ENCODE measurements around the gene SLC27A5.

- no peak for TF ChIP-seq CTCF (conservative IDR thresholded peaks at IDR 0.05)
- no peak for TF ChIP-seq EZH2 (IDR thresholded peaks at IDR 0.05; ENCODE audit: low read depth)
Observed at GRCh38 chr19:58509731-58510083, 2.1 kb downstream of the SLC27A5 start.

Data from PC-9 (cell line).